Uterus (tissue), 4 donors: ENCODE results near the gene ASTN1. TPM values are rescaled to one million over a fixed set of nuclear protein-coding genes. Genes with fewer than 3 reads are reported as not detected.

Source experiments
- DNase-seq, 2 donors: peaks; one replicate each; pipeline ENCODE4 v3.0.0-alpha.2; 2019 to 2020
- H3K27ac ChIP-seq, 2 donors: fragments of 200-600 bp; sonication (generic); 1 replicate in 1 of 2; 2 replicates in 1 of 2; pipeline ENCODE4 v1.5.1; 2016 to 2018
- H3K27me3 ChIP-seq, 2 donors: fragments of 200-600 bp; sonication (generic); one replicate each; pipeline ENCODE4 v1.5.1; 2018 to 2019; ENCODE audit warnings: control low read depth in 1 of 2
- H3K36me3 ChIP-seq, 2 donors: fragments of 200-600 bp; sonication (generic); one replicate each; pipeline ENCODE4 v1.5.1; 2019; ENCODE audit warnings: control low read depth in 1 of 2
- H3K4me1 ChIP-seq, 2 donors: fragments of 200-600 bp; sonication (generic); one replicate each; pipeline ENCODE4 v1.5.1; 2018 to 2019; ENCODE audit warnings: control low read depth in 1 of 2
- H3K4me3 ChIP-seq, 2 donors: fragments of 200-600 bp; sonication (generic); 1 replicate in 1 of 2; 2 replicates in 1 of 2; pipeline ENCODE4 v1.5.1; 2018 to 2019; ENCODE audit warnings: mild to moderate bottlenecking in 1 of 2
- H3K9me3 ChIP-seq, 2 donors: fragments of 200-600 bp; sonication (generic); one replicate each; pipeline ENCODE4 v1.5.1; 2019; ENCODE audit warnings: control low read depth in 1 of 2
- POLR2A ChIP-seq, 2 donors: fragments of 450-650 bp; IDR thresholded peaks; one replicate each; pipeline ENCODE4 v1.6.1; 2016; ENCODE audit warnings: antibody characterized with exemption in 2 of 2, mild to moderate bottlenecking in 1 of 2, moderate library complexity in 1 of 2
- intact Hi-C: fragments of 100-400 bp; cut with DNase I; formaldehyde crosslinking; loops from one replicate; pipeline ENCODE4 v1.15.1; 2023; ENCODE audit warnings: low total_unique reads
- total RNA-seq, 4 donors: library from RNA; depleted of rRNA in 3 of 4; stranded (reverse); fragments of >200 nt in 3 of 4; gene quantifications; one replicate each; pipeline versions ENCODE4 v1.1.0 to v1.2.4, GENCODE V29; 2014 to 2023
- TF ChIP-seq, protein P1 (sequence below), 4 experiments: fragments of 200-600 bp in 2 of 4; fragments of 450-650 bp in 2 of 4; sonication (generic) in 2 of 4; IDR thresholded peaks; one replicate each; pipeline ENCODE4 v1.5.1; 2016 to 2019; ENCODE audit warnings: antibody characterized with exemption in 4 of 4, mild to moderate bottlenecking in 2 of 4, moderate library complexity in 1 of 4
- donor health status: DM: yes; HTN: yes; CAD: no.

ASTN1 gene
- total RNA-seq, 4 donors from 2014 or later: 0.29 to 42.7 (median 2.5) TPM

DNA sequence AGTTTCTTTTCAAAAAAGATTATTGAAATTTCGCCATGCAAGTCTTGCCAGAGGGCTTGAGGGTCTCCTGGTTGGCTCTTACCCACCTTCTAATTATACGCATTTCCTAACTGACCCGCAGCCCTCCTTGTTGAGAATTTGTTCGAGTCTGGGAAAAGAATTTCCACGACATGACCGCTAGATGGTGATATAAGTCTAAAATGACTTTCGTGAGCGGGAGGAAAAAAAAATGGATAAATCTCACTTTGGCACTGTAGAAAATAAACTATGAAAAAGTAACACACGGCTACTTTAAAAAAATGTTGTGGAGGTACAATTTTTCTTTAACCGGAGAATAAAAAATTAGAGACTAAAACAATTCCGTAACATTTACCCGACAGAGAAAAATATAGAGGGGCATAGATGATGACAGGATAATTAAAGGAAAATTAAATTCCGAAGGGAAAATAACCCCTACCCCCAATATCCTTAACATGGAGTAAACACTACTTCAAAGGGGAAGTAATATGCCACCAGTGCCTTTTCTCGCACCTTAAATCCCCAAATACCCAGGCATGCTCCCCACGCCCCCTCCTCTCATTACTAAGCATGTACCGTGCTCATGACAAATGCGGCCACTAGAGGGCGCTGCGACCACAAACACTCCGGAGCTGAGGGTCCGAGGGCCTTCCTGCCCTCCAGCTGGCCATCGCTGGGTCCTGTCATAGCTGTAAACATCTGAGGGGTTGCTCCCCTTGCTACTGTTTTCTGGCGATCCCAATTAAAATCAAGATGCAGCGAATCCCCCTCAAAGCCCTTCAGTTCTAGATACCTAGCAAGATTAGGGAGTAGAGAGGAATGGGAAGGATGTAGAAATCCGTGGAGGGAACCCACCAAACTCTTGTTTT is 266.9 kb downstream of the ASTN1 start:
- Histone ChIP-seq H3K27ac (no peak overlapping the region), H3K4me3 (peak overlapping the region in 1 of 2 donors; percentile 6), H3K36me3 (no peaks in the 10 kb centered on the region), H3K9me3 (no peaks in the 10 kb centered on the region), H3K4me1 (no peaks in the 10 kb centered on the region), H3K27me3 (no peaks in the 10 kb centered on the region)
- intact Hi-C loops: no loop called here
- DNase-seq: peak; percentile 45 to 50
- TF ChIP-seq, protein P1, sequence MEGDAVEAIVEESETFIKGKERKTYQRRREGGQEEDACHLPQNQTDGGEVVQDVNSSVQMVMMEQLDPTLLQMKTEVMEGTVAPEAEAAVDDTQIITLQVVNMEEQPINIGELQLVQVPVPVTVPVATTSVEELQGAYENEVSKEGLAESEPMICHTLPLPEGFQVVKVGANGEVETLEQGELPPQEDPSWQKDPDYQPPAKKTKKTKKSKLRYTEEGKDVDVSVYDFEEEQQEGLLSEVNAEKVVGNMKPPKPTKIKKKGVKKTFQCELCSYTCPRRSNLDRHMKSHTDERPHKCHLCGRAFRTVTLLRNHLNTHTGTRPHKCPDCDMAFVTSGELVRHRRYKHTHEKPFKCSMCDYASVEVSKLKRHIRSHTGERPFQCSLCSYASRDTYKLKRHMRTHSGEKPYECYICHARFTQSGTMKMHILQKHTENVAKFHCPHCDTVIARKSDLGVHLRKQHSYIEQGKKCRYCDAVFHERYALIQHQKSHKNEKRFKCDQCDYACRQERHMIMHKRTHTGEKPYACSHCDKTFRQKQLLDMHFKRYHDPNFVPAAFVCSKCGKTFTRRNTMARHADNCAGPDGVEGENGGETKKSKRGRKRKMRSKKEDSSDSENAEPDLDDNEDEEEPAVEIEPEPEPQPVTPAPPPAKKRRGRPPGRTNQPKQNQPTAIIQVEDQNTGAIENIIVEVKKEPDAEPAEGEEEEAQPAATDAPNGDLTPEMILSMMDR (IDR thresholded peaks at IDR 0.05): peak; percentile 55 to 62 (median 60)
- no peak for TF ChIP-seq POLR2A (IDR thresholded peaks at IDR 0.05)

DNA sequence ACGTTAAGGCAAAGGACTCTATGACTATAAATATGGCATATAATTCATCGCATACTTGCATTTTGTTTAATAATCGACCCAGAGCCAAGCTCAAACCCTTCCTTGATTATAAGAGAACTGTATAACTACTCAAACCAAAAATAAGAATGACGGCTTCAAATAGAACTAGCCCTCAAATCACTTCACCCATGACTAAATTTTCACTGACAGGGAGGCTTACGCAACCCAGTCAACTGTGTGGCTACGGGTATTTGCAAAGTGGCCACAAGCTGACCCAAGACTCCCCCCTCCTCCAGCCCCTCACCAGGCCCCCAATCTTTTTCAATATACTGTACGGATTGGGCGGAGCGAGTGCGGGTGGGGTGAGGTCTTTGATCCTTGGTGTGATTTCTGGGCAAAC is 268.3 kb downstream of the ASTN1 start:
- H3K27ac ChIP-seq: no peak overlapping the region
- H3K4me3 ChIP-seq: no peak overlapping the region
- no peaks in the 10 kb centered on the region for H3K9me3 ChIP-seq
- DNase-seq: no peak
- no peaks in the 10 kb centered on the region for H3K4me1 ChIP-seq
- H3K36me3 ChIP-seq: no peaks in the 10 kb centered on the region
- intact Hi-C loops: no loop called here
- no peak for TF ChIP-seq POLR2A (IDR thresholded peaks at IDR 0.05)
- H3K27me3 ChIP-seq: no peaks in the 10 kb centered on the region

DNA sequence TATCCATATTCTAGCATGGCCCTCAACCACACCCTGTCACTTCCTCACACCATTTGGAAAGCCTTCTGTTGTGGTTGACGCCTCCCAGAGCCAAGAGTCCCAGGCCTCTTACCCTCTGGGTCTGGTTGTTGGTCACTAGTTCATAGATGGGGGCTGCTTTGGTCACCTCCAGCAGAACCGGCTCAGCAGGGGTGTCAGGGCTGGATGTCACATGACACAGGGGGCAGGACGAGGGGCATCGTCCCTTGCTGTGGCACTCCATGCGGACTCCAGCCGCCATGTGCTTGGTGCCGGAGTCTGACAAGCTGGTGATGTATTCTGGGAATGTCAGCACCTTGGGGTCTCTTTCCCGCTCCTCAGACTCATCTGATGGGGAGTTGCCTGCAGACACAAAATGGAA is 270.1 kb downstream of the ASTN1 start:
- Histone ChIP-seq H3K9me3 (no peaks in the 10 kb centered on the region), H3K36me3 (no peaks in the 10 kb centered on the region), H3K27me3 (no peaks in the 10 kb centered on the region), H3K27ac (no peak overlapping the region), H3K4me1 (no peaks in the 10 kb centered on the region), H3K4me3 (no peak overlapping the region)
- intact Hi-C loops: no loop called here
- TF ChIP-seq POLR2A (IDR thresholded peaks at IDR 0.05): no peak
- TF ChIP-seq, protein P1 (IDR thresholded peaks at IDR 0.05): no peak
- DNase-seq: no peak

DNA sequence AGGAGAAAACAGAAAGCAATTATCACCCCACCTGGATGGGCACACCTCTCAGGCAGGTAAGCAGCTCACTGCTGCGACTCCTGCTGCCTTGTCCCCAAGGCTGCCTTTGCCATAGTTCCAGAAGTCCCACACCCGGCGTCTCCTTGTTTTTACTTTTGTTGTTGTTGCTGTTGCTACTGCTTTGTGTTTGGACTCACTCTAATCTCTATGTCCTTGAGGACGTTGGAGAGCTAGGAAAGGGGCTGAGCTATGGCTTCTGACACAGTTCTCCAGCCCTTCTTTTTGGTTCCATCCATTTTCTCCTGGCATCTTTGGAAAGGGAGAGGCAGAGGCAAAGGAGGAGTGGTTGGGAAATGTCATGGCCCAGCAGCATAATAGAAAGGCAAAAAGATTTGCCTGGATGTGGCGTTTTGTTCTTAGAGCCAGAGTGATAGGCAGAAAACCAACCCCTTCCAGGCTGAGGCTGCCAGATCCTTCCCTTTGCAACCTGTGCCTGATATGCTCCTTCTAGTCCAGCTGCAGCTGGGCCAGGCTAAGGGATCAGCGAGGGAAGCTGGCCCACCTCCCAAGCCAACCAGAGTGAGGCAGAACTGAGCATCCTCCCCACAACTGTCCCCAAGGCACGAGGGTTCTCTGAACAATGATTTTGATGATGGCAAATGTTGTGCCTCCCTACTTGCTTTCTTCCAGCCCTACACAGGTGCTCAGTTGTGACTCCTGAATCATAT is 270.7 kb downstream of the ASTN1 start:
- Histone ChIP-seq H3K4me3 (no peak overlapping the region), H3K4me1 (no peaks in the 10 kb centered on the region), H3K9me3 (no peaks in the 10 kb centered on the region), H3K27ac (no peak overlapping the region), H3K36me3 (no peaks in the 10 kb centered on the region), H3K27me3 (no peaks in the 10 kb centered on the region)
- TF ChIP-seq, protein P1 (IDR thresholded peaks at IDR 0.05): no peak
- no peak for TF ChIP-seq POLR2A (IDR thresholded peaks at IDR 0.05)
- intact Hi-C loops: no loop called here
- no peak for DNase-seq

DNA sequence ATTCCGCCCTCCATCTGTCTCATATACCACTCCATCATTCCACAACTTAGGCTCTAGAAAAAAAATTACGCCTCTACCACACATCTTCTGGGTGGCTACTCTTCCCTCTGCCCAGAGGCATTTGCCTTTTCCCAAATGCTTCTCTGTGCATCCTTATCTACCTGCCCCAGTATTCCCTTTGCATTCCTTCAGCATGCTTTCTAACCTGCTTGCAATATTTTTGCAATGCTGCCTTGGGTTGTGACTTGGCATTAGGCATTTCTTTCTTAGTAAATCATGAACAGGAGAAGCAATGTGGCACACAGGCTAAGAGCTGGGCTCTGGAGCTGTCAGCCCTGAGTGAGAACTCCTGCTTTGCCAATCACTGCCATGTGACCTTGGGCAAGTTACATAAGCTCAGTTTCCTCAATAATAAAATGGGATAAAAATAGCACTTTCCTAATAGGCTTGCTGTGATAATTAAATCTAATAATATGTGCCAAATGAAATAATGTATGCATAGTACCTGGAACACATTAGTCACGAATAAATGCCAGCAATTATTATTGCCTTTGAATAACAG is 276.0 kb downstream of the ASTN1 start:
- TF ChIP-seq, protein P1 (IDR thresholded peaks at IDR 0.05): no peak
- no peak for TF ChIP-seq POLR2A (IDR thresholded peaks at IDR 0.05)
- intact Hi-C loops: no loop called here
- Histone ChIP-seq H3K4me1 (no peaks in the 10 kb centered on the region), H3K4me3 (no peak overlapping the region), H3K36me3 (no peaks in the 10 kb centered on the region), H3K9me3 (no peaks in the 10 kb centered on the region), H3K27me3 (no peaks in the 10 kb centered on the region), H3K27ac (no peak overlapping the region)
- DNase-seq: no peak
